GM18505 (cell line): Measurements from ENCODE around the gene COBL.
"Not testable (repeated sequence)": the region's sequence is repeated elsewhere in the genome, so short reads cannot be mapped to it uniquely, and the experiment has no call there.

Experiments used
- ATAC-seq: cut with Tn5 transposase; IDR thresholded peaks from one replicate; pipeline ENCODE4 v1.9.1; 2021; ENCODE audit not compliant: unreplicated experiment
- POLR2A ChIP-seq: IDR thresholded peaks from 4 replicates; pipeline ENCODE4 v1.6.1; 2011; ENCODE audit warnings: borderline replicate concordance; ENCODE audit not compliant: insufficient read depth, insufficient read length; ENCODE audit errors: extremely low read depth

The COBL gene

GRCh38 chr7:51209426-51209825 lies 107.2 kb downstream of the COBL start:
- no peak for ATAC-seq
- TF ChIP-seq POLR2A, result no peak

- not testable (repeated sequence) for ATAC-seq
These were observed 108.5 kb downstream of the COBL start for GRCh38 chr7:51208125-51208524.

GRCh38 chr7:51198654-51199053 lies 118.0 kb downstream of the COBL start:
- no peak for ATAC-seq
- TF ChIP-seq POLR2A, result no peak

- ATAC-seq, result no peak
- no peak for TF ChIP-seq POLR2A
These were observed 125.6 kb downstream of the COBL start for GRCh38 chr7:51190969-51191368.

GRCh38 chr7:51189777-51190176 lies 126.8 kb downstream of the COBL start:
- ATAC-seq, result no peak
- TF ChIP-seq POLR2A, result no peak

GRCh38 chr7:51188987-51189386 lies 127.6 kb downstream of the COBL start:
- no peak for ATAC-seq
- no peak for TF ChIP-seq POLR2A

- no peak for ATAC-seq
- no peak for TF ChIP-seq POLR2A
These were observed 128.7 kb downstream of the COBL start for GRCh38 chr7:51187941-51188340.

GRCh38 chr7:51186531-51186930 lies 130.1 kb downstream of the COBL start:
- no peak for TF ChIP-seq POLR2A

GRCh38 chr7:51182636-51183166 lies 133.9 kb downstream of the COBL start:
- TF ChIP-seq POLR2A, result no peak
- no peak for ATAC-seq

More at GRCh38 chr7:51186531-51186930, 130.1 kb downstream of the COBL start:
- no peak for ATAC-seq

GRCh38 chr7:51180092-51180491 lies 136.5 kb downstream of the COBL start:
- no peak for ATAC-seq
- TF ChIP-seq POLR2A, result no peak

GRCh38 chr7:51175992-51176388 lies 140.6 kb downstream of the COBL start:
- ATAC-seq, result no peak
- TF ChIP-seq POLR2A, result no peak

- no peak for TF ChIP-seq POLR2A
- ATAC-seq, result no peak
These were observed 141.2 kb downstream of the COBL start for GRCh38 chr7:51175316-51175991.

GRCh38 chr7:51165337-51165736 lies 151.3 kb downstream of the COBL start:
- ATAC-seq, result no peak
- TF ChIP-seq POLR2A, result no peak

- peak; percentile 95 for ATAC-seq
- TF ChIP-seq POLR2A, result no peak
These were observed 153.8 kb downstream of the COBL start for GRCh38 chr7:51162724-51163329.
